HG03354 (cell line): ENCODE results near the gene MAP4K4.

ENCODE experiments used
- ATAC-seq: cut with Tn5 transposase; IDR thresholded peaks from one replicate; pipeline ENCODE4 v1.9.1; 2021; ENCODE audit warnings: mild to moderate bottlenecking; ENCODE audit not compliant: unreplicated experiment, poor library complexity, severe bottlenecking

The MAP4K4 gene

GRCh38 chr2:101779190-101779589, 81.7 kb downstream of the MAP4K4 start:
- no peak for ATAC-seq

GRCh38 chr2:101779656-101780055, 82.1 kb downstream of the MAP4K4 start:
- ATAC-seq: peak; percentile 70

- no peak for ATAC-seq
Measured at GRCh38 chr2:101781326-101781725, 83.8 kb downstream of the MAP4K4 start.

- ATAC-seq: no peak
Measured at GRCh38 chr2:101781791-101782426, 84.4 kb downstream of the MAP4K4 start.

GRCh38 chr2:101782427-101782792, 84.9 kb downstream of the MAP4K4 start:
- no peak for ATAC-seq

- no peak for ATAC-seq
Measured at GRCh38 chr2:101787097-101787496, 89.6 kb downstream of the MAP4K4 start.

GRCh38 chr2:101788565-101788964, 91.1 kb downstream of the MAP4K4 start:
- ATAC-seq: no peak

GRCh38 chr2:101788995-101789970, 91.8 kb downstream of the MAP4K4 start:
- ATAC-seq: no peak

GRCh38 chr2:101790416-101790815, 92.9 kb downstream of the MAP4K4 start:
- no peak for ATAC-seq

- no peak for ATAC-seq
Measured at GRCh38 chr2:101790857-101791256, 93.3 kb downstream of the MAP4K4 start.

GRCh38 chr2:101792208-101792607, 94.7 kb downstream of the MAP4K4 start:
- ATAC-seq: no peak

GRCh38 chr2:101793277-101793969, 95.9 kb downstream of the MAP4K4 start:
- ATAC-seq: no peak

- no peak for ATAC-seq
Measured at GRCh38 chr2:101794141-101794540, 96.6 kb downstream of the MAP4K4 start.

- no peak for ATAC-seq
Measured at GRCh38 chr2:101795033-101795432, 97.5 kb downstream of the MAP4K4 start.

GRCh38 chr2:101796825-101797600, 99.5 kb downstream of the MAP4K4 start:
- no peak for ATAC-seq

- no peak for ATAC-seq
Measured at GRCh38 chr2:101801496-101801895, 104.0 kb downstream of the MAP4K4 start.

GRCh38 chr2:101802329-101802728, 104.8 kb downstream of the MAP4K4 start:
- no peak for ATAC-seq

GRCh38 chr2:101803128-101803527, 105.6 kb downstream of the MAP4K4 start:
- no peak for ATAC-seq

- ATAC-seq: no peak
Measured at GRCh38 chr2:101803945-101804696, 106.6 kb downstream of the MAP4K4 start.
